DMS53 treated with DMSO at 0.1 percent for 48 hours (cell line): ENCODE results near the gene IFNLR1.
A peak's percentile ranks its signal among the peaks of the same experiment; 100 is the strongest.

Source experiments
- DNase-seq: peaks from one replicate; lab custom pipeline; 2025; ENCODE audit not compliant: unreplicated experiment; lab: John Stamatoyannopoulos, UW

The IFNLR1 gene

GRCh38 chr1:24125456-24125855 lies 61.6 kb downstream of the IFNLR1 start:
- DNase-seq = no peak

DNA sequence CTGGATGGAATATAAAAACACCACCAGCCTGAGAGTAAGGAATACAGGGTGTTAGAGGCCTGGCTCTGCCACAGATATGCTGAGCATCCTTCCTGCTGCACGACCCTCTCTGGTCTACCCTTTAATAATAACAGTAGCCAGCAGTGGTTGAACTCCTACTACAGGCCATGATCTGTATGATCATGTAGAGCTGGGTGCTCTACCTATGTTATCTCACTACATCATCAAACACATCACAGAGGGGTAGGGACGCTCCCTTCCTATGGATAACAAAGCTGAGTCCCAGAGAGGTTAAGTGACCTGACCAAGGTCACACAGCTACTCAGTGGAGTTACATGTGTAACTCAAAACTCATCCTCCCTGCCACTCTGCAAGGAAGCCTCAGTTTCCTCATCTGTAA lies 62.1 kb downstream of the IFNLR1 start:
- DNase-seq = no peak

DNA sequence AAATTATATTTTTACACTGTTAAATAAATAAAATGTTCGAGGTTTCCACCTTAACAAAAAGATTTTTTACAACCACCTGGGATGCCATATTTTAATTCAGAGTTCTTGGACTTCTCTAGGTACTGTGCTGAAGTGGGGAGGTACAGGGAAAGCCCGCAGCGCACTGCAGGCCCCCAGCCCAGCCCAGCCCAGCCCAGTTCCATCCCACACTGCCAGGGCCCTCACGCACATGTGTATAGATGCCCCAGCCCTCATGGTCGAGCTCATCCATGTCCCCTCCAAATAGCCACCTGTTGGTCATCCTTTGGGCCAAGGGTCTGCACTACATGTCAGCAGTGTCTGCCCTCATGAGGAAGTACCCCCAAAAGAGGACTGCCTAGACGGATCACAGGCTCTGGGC lies 63.5 kb downstream of the IFNLR1 start:
- DNase-seq = no peak

GRCh38 chr1:24122776-24123175 lies 64.3 kb downstream of the IFNLR1 start:
- no peak for DNase-seq

GRCh38 chr1:24121406-24121805 lies 65.7 kb downstream of the IFNLR1 start:
- no peak for DNase-seq

DNA sequence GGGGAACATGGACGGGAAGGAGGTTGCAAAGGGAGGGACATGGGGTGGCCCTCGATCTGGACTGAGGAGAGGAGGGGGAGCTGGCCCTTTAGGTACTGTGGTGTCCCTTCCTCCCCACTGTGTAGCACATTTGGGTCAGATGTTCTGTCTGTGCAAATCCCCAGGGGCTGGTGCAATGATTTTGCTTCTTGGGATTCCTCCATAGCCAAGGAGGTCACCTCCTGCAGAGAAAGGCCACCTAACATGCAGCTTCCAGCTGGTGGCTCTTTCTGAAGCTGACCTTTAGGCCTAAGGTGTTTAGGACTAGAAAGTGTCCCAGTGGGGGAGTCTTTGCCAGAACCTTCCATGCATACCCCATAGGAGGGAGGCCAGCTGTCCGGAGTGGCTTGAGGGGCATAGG lies 66.1 kb downstream of the IFNLR1 start:
- no peak for DNase-seq

DNA sequence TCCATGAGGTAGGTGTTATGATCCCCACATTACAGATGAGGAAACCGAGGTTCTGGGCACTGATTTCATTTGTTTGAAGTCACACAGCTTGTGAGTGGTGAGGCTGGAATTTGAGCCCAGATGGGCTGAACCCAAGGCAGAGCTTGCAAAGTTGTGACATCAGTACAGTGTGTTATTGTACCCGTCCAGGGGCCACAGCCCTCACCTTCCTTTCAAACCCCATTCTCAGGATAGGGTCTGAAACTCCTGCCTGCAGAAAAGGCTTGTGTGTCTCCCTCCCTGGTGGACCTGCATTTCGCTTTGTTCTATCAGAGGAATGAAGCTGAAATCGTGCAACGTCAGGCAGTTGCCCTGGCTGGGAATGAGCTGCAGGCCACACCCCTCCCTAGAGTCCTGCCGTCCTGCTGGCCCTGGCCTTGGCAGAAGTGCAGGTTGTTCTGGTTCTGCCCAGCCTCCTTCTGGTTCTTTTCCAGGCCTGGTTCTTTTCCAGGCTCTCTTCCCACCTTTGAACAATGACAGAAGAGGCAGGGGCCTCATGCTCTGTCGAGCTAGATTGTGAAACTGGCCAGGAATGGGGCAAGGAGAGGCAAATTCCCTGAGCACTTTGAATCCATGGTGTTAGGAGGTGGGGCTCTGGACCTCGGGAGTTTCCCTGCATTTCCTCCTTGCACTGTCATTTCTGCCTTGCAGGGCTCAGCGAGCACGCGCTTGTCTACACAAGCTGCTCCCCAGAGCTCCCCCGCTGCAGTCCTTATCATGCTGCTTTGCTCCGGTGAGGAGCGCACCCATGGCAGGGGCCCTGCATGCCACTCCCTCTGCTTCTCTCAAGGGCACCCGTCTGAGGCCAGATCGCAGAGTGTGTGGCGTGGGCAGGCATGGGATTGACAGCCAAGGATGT lies 67.0 kb downstream of the IFNLR1 start:
- no peak for DNase-seq

DNA sequence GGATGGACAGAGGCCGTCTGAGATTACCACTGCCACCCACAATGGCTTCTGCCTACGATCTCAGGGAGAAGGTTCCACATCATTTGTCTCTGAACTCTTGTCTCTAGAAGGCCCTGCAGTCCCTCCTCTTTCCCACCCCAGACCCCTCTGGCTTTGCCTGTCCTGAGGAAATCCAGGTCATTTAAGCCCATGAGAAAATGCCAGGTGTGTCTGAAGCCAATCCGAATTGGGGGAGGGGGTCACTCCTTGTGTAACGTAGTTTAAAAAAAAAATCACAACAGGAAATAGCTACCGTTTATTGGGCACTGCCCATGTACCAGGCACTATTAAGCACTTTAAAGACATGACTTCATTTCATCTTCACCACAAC lies 67.6 kb downstream of the IFNLR1 start:
- DNase-seq = no peak

- DNase-seq = peak; percentile 43
These were observed 68.5 kb downstream of the IFNLR1 start for GRCh38 chr1:24118410-24119242.

GRCh38 chr1:24117722-24118409 lies 69.2 kb downstream of the IFNLR1 start:
- no peak for DNase-seq

GRCh38 chr1:24117132-24117531 lies 70.0 kb downstream of the IFNLR1 start:
- DNase-seq = no peak

GRCh38 chr1:24114753-24115152 lies 72.3 kb downstream of the IFNLR1 start:
- DNase-seq = no peak

DNA sequence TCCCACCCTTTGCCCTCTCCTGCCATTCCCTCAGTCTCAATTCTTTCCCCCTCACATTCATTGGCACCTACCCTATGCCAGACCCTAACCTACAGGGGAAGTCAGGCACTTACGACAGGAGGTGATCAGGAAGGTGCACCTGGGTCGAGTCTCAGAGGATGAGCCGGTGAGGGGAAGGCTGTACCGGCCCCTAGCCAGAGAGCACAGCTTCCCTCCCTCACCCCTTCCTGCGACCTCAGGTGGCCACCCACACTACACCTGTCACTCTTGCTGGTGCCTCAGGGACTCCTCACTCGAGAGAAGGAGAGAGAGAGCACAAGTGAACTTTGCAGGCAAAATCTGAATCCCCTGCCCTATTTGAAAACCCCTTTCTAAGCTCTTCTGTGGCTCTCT lies 73.5 kb downstream of the IFNLR1 start:
- no peak for DNase-seq

DNA sequence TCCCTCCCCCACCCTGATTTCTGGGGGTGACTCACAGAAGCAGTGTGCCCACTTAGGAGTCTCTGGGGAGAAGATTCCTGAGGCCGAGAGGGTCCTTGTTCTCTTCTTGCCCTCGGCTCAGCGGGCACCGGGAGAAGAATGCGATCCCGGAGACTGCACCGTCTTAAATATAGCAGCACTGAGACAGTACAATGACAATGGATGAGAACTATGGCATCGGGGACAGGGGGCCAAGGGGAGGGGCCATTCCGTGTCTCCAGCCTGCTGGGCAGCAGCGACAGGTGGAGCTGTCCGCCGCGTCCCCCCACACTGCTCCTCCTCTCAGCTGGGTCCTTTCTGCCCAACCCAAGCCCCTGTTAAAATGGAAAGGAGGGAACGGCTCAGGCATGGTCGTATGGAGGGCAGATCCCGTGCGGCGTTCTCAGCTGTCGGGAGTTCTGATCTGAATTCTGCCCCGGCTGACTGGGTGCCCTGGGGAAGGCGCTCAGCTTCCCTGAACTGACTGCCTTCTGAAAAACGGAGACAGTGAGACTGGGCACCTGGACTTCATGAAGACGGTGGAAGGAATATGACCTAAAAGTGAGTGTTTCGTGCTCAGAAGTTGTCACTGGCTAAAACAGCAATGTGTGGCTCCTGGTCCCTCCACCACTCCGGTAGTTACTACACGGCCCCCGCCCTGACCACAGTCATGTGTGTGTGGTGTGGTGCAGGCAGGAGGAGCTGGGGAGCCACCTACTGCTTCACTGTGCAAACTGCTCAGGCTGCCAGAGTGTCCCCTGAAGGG lies 74.9 kb downstream of the IFNLR1 start, which contains the start of gene MYOM3:
Gene MYOM3 (minus strand): TSS at position 140 of the 784 bp plus-strand sequence. CDS start 3,499 bp downstream, outside the sequence.
- DNase-seq = peak; percentile 66

DNA sequence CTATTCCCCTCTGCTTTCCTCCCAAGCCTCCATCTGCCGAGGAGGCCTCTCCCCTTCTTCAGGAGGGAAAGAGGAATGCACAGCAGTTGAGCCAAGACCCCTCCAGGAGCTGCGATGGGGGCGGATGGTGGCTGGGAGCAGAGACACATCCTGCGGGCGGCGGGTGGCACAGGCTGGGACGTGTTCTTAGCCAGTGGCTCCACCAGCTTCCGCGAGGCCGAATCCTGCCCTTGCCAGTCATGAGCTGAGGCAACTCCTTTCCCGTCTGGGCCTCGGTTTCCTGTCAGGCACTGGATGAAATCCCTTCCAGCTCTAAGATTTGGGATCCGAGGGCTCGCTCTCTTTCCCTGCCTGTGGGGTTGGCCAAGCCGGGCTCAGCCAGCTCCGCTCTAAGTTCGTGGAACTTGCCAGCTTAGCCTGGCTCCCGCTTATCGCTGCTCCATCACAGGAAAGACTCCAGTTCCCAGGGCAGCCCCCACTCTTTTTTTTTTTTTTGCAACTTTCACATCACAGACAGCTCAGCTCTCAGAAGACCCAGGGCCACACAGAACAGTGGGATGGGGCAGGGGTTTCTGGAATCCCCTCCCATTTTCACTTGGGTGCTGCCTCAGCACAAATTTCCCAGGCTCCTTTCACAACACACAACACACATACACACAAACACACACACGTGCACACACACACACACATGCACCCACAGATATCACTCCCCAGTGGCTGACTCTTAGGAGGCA lies 75.7 kb downstream of the IFNLR1 start:
- DNase-seq = no peak

DNA sequence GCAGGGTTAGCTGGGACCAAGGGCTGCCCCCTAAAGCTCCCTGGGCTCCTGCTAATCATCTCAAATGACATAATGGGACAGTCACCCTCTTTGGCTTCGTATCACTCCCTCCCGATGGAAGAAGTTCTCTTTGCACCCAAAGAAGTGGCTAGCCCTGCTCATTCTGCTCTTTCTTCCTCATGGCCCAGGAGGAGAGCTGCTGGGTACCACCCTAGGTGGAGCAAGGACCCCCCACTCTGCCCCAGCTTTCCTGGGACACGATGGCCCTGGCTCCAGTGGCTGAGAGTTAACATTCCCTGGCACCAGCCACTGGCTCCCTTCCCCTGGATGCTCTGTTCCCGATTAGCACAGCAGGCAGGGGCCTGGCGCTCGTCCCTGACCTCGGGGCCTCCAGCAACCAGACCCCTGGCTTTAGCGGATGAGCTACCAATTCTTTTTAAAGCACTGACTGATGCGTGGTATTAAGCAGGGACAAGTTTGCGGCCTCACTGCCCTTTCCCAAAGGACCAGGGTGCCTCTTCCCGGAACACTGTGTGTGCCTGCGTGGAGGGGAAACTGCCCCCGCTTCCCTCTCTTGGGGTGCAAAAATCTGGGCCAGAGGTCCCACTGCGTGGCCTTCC lies 76.3 kb downstream of the IFNLR1 start:
- no peak for DNase-seq

DNA sequence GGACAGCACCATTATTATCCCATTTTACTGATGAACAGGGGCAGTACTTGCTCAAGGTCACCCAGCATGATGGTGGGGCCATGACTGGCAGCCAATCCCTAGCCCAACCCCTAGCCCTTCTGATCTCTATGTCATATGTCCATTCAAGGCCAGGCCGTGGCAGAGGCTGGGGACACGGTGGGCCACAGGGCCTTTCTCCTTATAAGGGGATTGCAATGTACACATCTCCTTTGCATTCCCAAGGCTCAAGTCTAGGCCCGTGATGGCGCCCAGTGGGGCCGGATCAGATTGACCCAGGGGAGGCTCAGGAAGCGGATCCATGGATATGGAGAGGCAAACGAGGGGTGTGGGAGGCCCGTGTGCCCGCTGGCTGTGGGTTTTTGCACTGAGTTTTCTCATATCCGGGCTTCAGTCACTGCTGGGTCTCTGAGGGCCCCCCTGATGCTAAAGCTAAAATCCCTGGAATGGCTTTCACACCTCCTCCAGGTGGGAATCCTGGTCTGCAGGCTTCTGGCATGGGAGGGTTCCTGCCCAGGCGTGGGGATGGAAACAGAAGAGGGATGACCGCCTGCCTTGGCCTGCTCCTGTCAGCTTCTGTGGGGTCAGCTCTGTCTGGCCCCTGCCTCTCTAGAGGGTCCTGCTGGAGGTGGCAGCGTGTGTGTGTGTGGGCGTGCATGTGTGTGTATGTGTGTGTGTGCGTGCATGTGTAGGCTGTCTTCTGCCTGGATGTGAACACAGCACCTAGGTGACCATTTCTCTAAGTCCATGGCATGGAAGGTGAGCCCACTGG lies 77.2 kb downstream of the IFNLR1 start:
- no peak for DNase-seq

DNA sequence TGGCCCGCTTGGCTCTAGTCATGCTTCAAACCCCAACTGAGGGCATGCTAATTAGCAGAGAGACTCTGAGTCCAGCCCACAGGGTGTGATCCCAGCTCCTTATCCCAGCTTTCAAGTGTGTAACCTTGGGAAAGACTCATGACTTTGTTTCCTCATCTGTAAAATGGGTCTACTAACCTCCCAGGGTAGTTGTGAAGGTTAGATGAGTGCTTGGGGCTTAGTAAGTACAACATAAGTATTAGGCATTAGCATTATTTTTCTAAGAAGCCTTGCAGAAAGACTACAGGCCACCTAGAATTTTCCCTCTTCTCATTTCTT lies 78.0 kb downstream of the IFNLR1 start:
- DNase-seq = no peak
